Liver (tissue), 9 donors: Measurements from ENCODE around the gene SLC17A7. TPM values are rescaled to one million over a fixed set of nuclear protein-coding genes. Genes with fewer than 3 reads are reported as not detected.

Experiments used
- DNase-seq: peaks from one replicate; pipeline ENCODE4 v3.0.0-alpha.2; 2017; ENCODE audit warnings: low spot score
- H3K27ac ChIP-seq, 2 donors: one replicate each; pipeline ENCODE4 v1.7.0; 2013; ENCODE audit warnings: inconsistent platforms in 2 of 2, low read length in 2 of 2, control low read depth in 1 of 2, low read depth in 1 of 2, mild to moderate bottlenecking in 1 of 2
- H3K27me3 ChIP-seq, 4 donors: one replicate each; pipeline versions ENCODE4 v1.6.1 to v1.7.0; 2013; ENCODE audit warnings: low read length in 3 of 4, inconsistent platforms in 1 of 4, mild to moderate bottlenecking in 1 of 4, moderate library complexity in 1 of 4; ENCODE audit not compliant: control insufficient read depth in 4 of 4, insufficient read depth in 4 of 4
- H3K36me3 ChIP-seq, 4 donors: one replicate each; pipeline versions ENCODE4 v1.6.1 to v1.7.0; 2013; ENCODE audit warnings: low read length in 3 of 4, mild to moderate bottlenecking in 3 of 4, low read depth in 1 of 4, moderate library complexity in 1 of 4; ENCODE audit not compliant: control insufficient read depth in 4 of 4, insufficient read depth in 3 of 4
- H3K4me1 ChIP-seq, 4 donors: one replicate each; pipeline versions ENCODE4 v1.6.1 to v1.7.0; 2013; ENCODE audit warnings: low read length in 3 of 4, mild to moderate bottlenecking in 3 of 4, moderate library complexity in 1 of 4; ENCODE audit not compliant: control insufficient read depth in 4 of 4, insufficient read depth in 4 of 4
- H3K4me3 ChIP-seq, 3 donors: one replicate each; pipeline versions ENCODE4 v1.6.1 to v1.7.0; 2013; ENCODE audit warnings: low read length in 3 of 3, control low read depth in 1 of 3, low read depth in 1 of 3, mild to moderate bottlenecking in 1 of 3
- H3K9ac ChIP-seq, 2 donors: one replicate each; pipeline ENCODE4 v1.7.0; 2013; ENCODE audit warnings: low read length in 2 of 2, mild to moderate bottlenecking in 2 of 2, moderate library complexity in 2 of 2, control low read depth in 1 of 2, low read depth in 1 of 2
- H3K9me3 ChIP-seq, 4 donors: one replicate each; pipeline versions ENCODE4 v1.6.1 to v1.7.0; 2013; ENCODE audit warnings: low read length in 3 of 4; ENCODE audit not compliant: control insufficient read depth in 4 of 4
- CTCF ChIP-seq: fragments of 150-350 bp; IDR thresholded peaks from 2 replicates; pipeline ENCODE4 v1.5.1; 2017; ENCODE audit warnings: improper control_type of control experiment, low read depth, low read length; ENCODE audit not compliant: missing input control
- EGR1 ChIP-seq, 2 donors: IDR thresholded peaks; 2 replicates each; pipeline ENCODE4 v1.6.1; 2016 to 2018; ENCODE audit warnings: antibody characterized with exemption in 2 of 2, low read depth in 2 of 2
- FOXA1 ChIP-seq: IDR thresholded peaks from 2 replicates; pipeline ENCODE4 v1.6.1; 2016; ENCODE audit warnings: antibody characterized with exemption
- FOXA2 ChIP-seq: IDR thresholded peaks from 2 replicates; pipeline ENCODE4 v1.6.1; 2016; ENCODE audit warnings: antibody characterized with exemption
- HNF4G ChIP-seq: IDR thresholded peaks from 2 replicates; pipeline ENCODE4 v1.6.1; 2016; ENCODE audit warnings: antibody characterized with exemption
- MAX ChIP-seq: IDR thresholded peaks from 2 replicates; pipeline ENCODE4 v1.6.1; 2016; ENCODE audit warnings: antibody characterized with exemption
- REST ChIP-seq: IDR thresholded peaks from 2 replicates; pipeline ENCODE4 v1.6.1; 2016; ENCODE audit warnings: antibody characterized with exemption, mild to moderate bottlenecking
- TAF1 ChIP-seq: conservative IDR thresholded peaks from 2 replicates; pipeline ENCODE4 v1.6.1; 2016; ENCODE audit warnings: antibody characterized with exemption, mild to moderate bottlenecking
- WGBS: extraction: QIAGEN DNeasy Blood & Tissue Kit; methylation state at CpG from one replicate; pipeline ENCODE4 v1.1.7; 2013; 5-methylcytosine and 5-hydroxymethylcytosine counted together
- polyA plus RNA-seq, 2 donors: library from polyadenylated mRNA; stranded (reverse) in 1 of 2; unstranded in 1 of 2; fragments of 200-250 nt in 1 of 2; fragments of >200 nt in 1 of 2; fragmentation: Nextera tagmentation in 1 of 2; extraction: Ambion mirVana in 1 of 2; gene quantifications; one replicate each; pipeline versions ENCODE4 v1.2.1 to v1.2.3, GENCODE V29; 2013 to 2015
- total RNA-seq, 2 donors: library from RNA; depleted of rRNA; stranded (reverse); fragments of >200 nt; gene quantifications; one replicate each; pipeline ENCODE4 v1.2.3, GENCODE V29; 2014
- donor health status: healthy.
- donor health status: healthy.
- donor health status: healthy.
- donor health status: healthy.
- donor health status: healthy.

Gene SLC17A7
- total and polyA plus RNA-seq, 4 donors: 0.06 to 0.08 TPM; not detected in 2

GRCh38 chr19:49414256-49414655 lies 27.1 kb downstream of the SLC17A7 start (continued):
- TF ChIP-seq CTCF (no peak), MAX (no peak), TAF1 (no peak), FOXA1 (no peak)

- no peak for DNase-seq
Observed at GRCh38 chr19:49413348-49413747, 28.0 kb downstream of the SLC17A7 start.

More at GRCh38 chr19:49413348-49413747, 28.0 kb downstream of the SLC17A7 start:
- Histone ChIP-seq H3K4me3 (no peak overlapping the region), H3K9ac (no peak overlapping the region), H3K27ac (no peak overlapping the region), H3K9me3 (no peaks in the 10 kb centered on the region), H3K4me1 (no peaks in the 10 kb centered on the region), H3K36me3 (no peaks in the 10 kb centered on the region), H3K27me3 (peaks cover 0 to 2% (median 0%) of the 10 kb centered on the region in 4 donors)
- WGBS: 69% methylated on average over 9 of the region's 9 CpGs
- TF ChIP-seq CTCF (no peak), EGR1 (IDR thresholded peaks at IDR 0.05; ENCODE audit: low read depth in 2 of 2) (no peak), HNF4G (no peak), FOXA1 (no peak), FOXA2 (no peak), REST (no peak)
